MCF 10A (cell line): Measurements from ENCODE around the gene PTPRN2. TPM values are rescaled to one million over a fixed set of nuclear protein-coding genes. Genes with fewer than 3 reads are reported as not detected.

Source experiments
- BruUV-seq: library from RNA; stranded (reverse); fragments of 400-500 nt; replicated peaks from 2 replicates; lab custom pipeline; 2021; lab: Mats Ljungman, UMichigan
- CTCF ChIA-PET: fragments of 300-600 bp; sonication (Branson Sonifier 250); formaldehyde crosslinking; extraction: SDS; loops from one replicate; lab custom pipeline; 2021; ENCODE audit warnings: antibody characterized with exemption, inconsistent platforms; lab: Yijun Ruan, JAX
- POLR2A ChIA-PET: fragments of 300-600, 350-650 bp; sonication (Branson Sonifier 250); formaldehyde crosslinking; extraction: SDS; loops from one replicate; lab custom pipeline; 2020; ENCODE audit warnings: antibody characterized with exemption, inconsistent platforms; lab: Yijun Ruan, JAX
- DNase-seq: peaks from one replicate; pipeline ENCODE4 v3.0.0-alpha.2; 2018; ENCODE audit not compliant: unreplicated experiment
- H3K27ac Mint-ChIP-seq: one replicate; pipeline ENCODE4 v1.8.0; 2022; ENCODE audit warnings: mild to moderate bottlenecking, low read depth, mixed read lengths; ENCODE audit not compliant: unreplicated experiment
- H3K27me3 Mint-ChIP-seq: one replicate; pipeline ENCODE4 v1.8.0; 2022; ENCODE audit warnings: mixed read lengths; ENCODE audit not compliant: insufficient read depth, unreplicated experiment
- H3K36me3 Mint-ChIP-seq: one replicate; pipeline ENCODE4 v1.8.0; 2022; ENCODE audit warnings: mild to moderate bottlenecking, moderate library complexity, mixed read lengths; ENCODE audit not compliant: insufficient read depth, unreplicated experiment
- H3K4me1 Mint-ChIP-seq: one replicate; pipeline ENCODE4 v1.8.0; 2022; ENCODE audit warnings: mixed read lengths; ENCODE audit not compliant: insufficient read depth, unreplicated experiment
- H3K4me3 Mint-ChIP-seq: one replicate; pipeline ENCODE4 v1.8.0; 2022; ENCODE audit warnings: mild to moderate bottlenecking, moderate library complexity, mixed read lengths; ENCODE audit not compliant: unreplicated experiment
- H3K9me3 Mint-ChIP-seq: one replicate; pipeline ENCODE4 v1.8.0; 2022; ENCODE audit warnings: mixed read lengths; ENCODE audit not compliant: unreplicated experiment
- CTCF ChIP-seq: fragments of 200-600 bp; IDR thresholded peaks from one replicate; pipeline ENCODE4 v1.8.0; 2022; ENCODE audit warnings: antibody characterized with exemption, mild to moderate bottlenecking; ENCODE audit not compliant: unreplicated experiment
- intact Hi-C: fragments of 100-400 bp; cut with micrococcal nuclease; formaldehyde crosslinking; loops from 2 replicates; pipeline ENCODE4 v1.14.1; 2022
- total RNA-seq: library from RNA; stranded (reverse); gene quantifications from 2 replicates; pipeline ENCODE4 v1.2.3, GENCODE V29; 2022

PTPRN2 gene
- total RNA-seq, 1 experiment from 2014 or later = 4.5 TPM

GRCh38 chr7:158279539-158280447 lies 307.8 kb downstream of the PTPRN2 start:
- BruUV-seq = no TSS peak
- Mint-ChIP-seq H3K4me3 (no peak overlapping the region), H3K27me3 (no peaks in the 10 kb centered on the region), H3K9me3 (peaks cover 8% of the 10 kb centered on the region), H3K27ac (no peak overlapping the region), H3K36me3 (peaks cover 6% of the 10 kb centered on the region), H3K4me1 (no peaks in the 10 kb centered on the region)
- no peak for DNase-seq
- TF ChIP-seq CTCF = no peak
- intact Hi-C loops = no loop called here
- CTCF ChIA-PET = interaction anchor here (0.7 kb wide), 1 partner anchor 59 kb away, joined by 3 read pairs; no protein-coding TSS in a partner anchor
- POLR2A ChIA-PET = no interaction called here

- Mint-ChIP-seq H3K27ac (no peak overlapping the region), H3K4me1 (no peaks in the 10 kb centered on the region), H3K4me3 (no peak overlapping the region), H3K9me3 (peaks cover 8% of the 10 kb centered on the region), H3K27me3 (no peaks in the 10 kb centered on the region), H3K36me3 (peaks cover 6% of the 10 kb centered on the region)
- POLR2A ChIA-PET = interaction anchor here (0.7 kb wide), 1 partner anchor 58 kb away, joined by 3 read pairs; no protein-coding TSS in a partner anchor
- DNase-seq = no peak
- no TSS peak for BruUV-seq
- TF ChIP-seq CTCF = no peak
- CTCF ChIA-PET = interaction anchor here (0.7 kb wide), 1 partner anchor 58 kb away, joined by 3 read pairs; no protein-coding TSS in a partner anchor
- intact Hi-C loops = no loop called here
Observed at GRCh38 chr7:158278745-158279320, 308.8 kb downstream of the PTPRN2 start.

GRCh38 chr7:158277219-158278141 lies 310.1 kb downstream of the PTPRN2 start:
- H3K4me3 Mint-ChIP-seq = no peak overlapping the region
- peaks cover 13% of the 10 kb centered on the region for H3K9me3 Mint-ChIP-seq
- no peaks in the 10 kb centered on the region for H3K4me1 Mint-ChIP-seq
- CTCF ChIA-PET = interaction anchor here (0.5 kb wide), 1 partner anchor 44 kb away, joined by 3 read pairs; no protein-coding TSS in a partner anchor
- no peak for TF ChIP-seq CTCF
- no peak for DNase-seq
- no peaks in the 10 kb centered on the region for H3K27me3 Mint-ChIP-seq
- no peak overlapping the region for H3K27ac Mint-ChIP-seq
- intact Hi-C loops = no loop called here
- POLR2A ChIA-PET = no interaction called here
- BruUV-seq = no TSS peak
- H3K36me3 Mint-ChIP-seq = peaks cover 6% of the 10 kb centered on the region
